SKM-1 (cell line): ENCODE data around the gene MPV17L2.
A peak's percentile ranks its signal among the peaks of the same experiment; 100 is the strongest.

Experiments used
- DNase-seq: peaks from one replicate; lab custom pipeline; 2025; ENCODE audit not compliant: unreplicated experiment; lab: John Stamatoyannopoulos, UW

The MPV17L2 gene

DNA sequence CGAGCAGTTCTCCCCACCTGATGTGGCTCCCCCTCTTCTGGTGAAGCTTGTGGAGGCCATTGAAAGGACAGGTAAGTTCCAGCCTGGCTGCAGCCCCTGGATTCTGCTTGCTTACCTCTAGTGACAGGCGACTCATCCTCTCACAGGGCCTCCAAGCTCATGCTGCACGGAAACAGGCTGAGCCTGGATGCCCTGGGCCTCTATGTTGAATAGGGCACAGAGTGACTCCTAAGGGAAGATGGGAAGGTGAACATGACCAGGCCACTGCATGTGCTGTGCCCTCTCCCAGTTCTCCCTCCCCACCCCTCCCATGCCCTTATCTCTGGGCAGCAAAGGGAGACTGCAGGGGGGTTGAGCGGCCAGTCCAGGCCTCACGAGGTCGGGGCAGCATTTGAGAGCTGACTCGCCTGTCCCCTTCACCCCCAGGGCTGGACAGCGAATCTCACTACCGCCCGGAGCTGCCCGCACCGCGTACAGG is 32.5 kb upstream of the MPV17L2 start:
- DNase-seq = no peak

DNA sequence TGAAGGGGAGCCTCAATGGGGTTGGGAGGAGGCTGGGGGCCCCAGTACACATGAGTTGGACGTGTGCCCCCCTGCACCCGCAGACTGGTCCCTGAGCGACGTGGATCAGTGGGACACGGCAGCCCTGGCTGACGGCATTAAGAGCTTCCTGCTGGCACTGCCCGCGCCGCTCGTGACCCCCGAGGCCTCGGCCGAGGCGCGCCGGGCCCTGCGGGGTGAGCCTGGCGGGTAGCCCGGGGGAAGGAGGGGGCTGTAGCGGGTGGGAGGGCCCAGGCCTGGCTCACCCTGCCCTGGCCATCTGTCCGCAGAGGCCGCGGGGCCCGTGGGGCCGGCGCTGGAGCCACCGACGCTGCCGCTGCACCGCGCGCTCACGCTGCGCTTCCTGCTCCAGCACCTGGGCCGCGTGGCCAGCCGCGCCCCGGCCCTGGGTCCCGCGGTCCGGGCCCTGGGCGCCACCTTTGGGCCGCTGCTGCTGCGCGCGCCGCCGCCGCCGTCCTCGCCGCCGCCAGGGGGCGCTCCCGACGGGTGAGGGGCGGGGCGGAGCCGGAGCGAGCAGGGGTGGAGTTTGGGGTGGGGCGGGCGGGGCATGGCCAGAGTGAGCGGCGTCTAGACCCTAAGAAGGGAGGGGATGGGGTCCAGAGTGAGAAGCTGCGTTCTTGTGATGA is 31.9 kb upstream of the MPV17L2 start:
- DNase-seq = peak; percentile 42

DNA sequence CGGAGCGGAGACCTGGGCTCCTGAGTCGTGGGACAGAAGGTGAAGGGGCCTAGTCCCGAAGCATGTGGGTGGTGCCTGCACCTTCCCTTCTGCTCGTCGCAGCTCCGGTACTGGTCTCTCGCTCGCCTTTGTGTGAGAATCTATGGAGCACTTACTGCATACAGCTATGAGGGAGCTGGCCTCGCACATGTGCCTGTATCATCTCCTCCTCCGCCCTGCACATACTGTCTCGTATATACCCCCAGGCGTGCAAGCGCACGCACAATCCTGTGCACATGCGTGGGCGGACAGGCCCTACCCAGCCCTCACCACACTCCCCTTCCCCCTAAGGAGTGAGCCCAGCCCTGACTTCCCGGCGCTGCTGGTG is 31.4 kb upstream of the MPV17L2 start:
- no peak for DNase-seq

DNA sequence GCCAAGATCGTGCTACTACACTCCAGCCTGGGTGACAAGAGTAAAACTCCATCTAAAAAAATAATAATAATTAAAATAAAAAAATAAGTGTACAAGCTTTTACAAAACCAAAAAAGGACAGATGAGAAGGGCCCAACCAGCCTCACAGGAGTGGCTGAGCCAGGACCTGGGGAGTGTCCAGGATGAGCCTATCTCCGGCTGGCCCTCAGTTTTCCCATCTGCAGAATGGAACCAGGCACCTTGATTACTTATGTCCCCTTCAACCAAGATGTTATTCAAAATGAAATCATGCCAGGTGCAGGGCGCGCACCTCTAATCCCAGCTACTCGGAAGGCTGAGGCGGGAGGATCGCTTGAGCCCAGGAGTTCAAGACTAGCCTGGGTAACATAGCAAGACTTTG is 28.9 kb upstream of the MPV17L2 start:
- DNase-seq = no peak

DNA sequence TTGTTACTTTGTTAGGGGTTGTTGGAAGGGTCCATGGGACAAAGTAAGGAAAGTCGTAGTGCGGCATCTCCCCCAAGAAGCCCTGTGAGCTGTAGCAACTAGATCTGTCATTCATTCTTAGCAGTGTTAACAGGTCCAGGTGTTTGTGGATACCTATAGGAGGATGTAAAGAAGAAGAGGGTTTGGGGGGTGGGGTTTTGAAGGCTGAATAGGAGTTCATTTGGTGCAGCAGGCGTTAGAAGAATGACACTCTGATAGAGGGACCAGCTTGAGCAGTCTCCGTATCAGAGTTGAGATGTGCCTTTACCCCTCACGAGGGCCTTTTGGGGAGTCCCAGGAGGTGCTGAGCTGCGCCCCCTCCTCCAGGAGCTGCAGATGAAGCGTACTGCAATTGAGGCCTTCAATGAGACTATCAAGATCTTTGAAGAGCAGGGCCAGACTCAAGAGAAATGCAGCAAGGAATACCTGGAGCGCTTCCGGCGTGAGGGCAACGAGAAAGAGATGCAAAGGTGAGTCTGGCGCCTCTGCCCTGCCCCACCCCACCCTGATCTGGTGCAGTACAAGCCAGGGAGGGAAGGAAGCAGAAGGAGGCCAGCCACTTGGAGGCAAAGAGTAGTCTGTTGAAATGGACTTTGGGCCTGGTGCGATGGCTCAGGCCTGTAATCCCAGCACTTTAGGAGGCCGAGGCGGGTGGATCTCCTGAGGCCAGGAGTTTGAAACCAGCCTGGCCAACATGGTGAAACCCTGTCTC is 27.0 kb upstream of the MPV17L2 start:
- DNase-seq = no peak

DNA sequence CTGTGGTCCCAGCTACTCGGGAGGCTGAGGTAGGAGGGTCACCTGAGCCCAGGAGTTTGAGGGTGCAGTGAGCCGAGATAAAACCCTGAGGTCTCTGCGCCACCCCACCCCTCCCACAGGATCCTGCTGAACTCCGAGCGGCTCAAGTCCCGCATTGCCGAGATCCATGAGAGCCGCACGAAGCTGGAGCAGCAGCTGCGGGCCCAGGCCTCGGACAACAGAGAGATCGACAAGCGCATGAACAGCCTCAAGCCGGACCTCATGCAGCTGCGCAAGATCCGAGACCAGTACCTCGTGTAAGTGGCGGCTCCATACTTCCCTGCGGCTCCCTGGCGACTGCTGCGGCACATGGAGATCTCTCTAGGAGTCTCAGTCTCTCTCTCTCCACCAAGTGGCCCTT is 26.0 kb upstream of the MPV17L2 start:
- no peak for DNase-seq

DNA sequence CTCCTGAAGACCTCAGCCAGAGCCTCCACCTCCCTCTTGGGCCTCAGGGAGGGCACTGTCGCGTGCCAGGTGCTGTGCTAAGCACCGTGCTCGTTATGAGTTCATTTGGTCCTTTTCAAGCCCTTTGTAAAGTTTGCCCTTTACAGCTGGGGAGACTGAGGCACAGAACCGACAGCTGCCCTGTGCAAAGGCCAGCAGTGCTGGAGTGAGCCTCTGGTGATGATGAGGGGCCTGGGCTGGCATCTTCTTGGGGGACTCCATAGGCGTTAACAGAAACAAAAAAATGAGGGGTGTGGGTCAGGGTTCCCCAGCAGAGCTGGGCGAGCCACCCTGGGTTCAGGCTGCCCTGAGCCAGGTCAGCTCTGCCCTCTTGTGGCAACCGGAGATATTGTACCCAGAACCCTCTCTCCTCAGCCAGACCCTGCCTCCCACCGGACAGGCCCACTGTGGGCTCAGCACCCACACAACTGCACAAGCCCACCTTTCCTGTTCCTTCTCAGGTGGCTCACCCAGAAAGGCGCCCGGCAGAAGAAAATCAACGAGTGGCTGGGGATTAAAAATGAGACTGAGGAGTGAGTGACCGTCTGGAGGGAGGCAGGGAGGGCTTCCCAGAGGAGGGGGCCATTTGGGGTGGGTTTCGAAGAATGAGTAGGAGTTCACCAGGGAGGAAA is 24.9 kb upstream of the MPV17L2 start:
- DNase-seq = peak; percentile 27

DNA sequence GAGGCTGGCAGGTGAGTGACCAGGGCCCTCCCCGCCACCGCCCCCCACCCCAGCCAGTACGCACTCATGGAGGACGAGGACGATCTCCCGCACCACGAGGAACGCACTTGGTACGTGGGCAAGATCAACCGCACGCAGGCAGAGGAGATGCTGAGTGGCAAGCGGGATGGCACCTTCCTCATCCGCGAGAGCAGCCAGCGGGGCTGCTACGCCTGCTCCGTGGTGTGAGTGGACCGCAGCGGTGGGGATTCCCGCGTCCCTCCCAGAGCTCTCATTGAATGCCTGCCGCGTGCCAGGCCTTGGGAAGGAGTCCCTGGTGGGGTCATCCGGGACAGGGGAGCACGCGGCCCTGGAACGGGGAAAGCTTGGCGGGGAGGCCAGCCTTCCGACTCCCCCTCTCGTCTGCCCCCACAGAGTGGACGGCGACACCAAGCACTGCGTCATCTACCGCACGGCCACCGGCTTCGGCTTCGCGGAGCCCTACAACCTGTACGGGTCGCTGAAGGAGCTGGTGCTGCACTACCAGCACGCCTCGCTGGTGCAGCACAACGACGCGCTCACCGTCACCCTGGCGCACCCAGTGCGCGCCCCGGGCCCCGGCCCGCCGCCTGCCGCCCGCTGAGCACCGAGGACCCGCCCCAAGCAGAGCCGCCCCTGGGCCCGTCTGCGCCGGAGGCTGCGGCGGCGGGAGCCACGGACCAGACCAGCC is 24.2 kb upstream of the MPV17L2 start:
- no peak for DNase-seq

DNA sequence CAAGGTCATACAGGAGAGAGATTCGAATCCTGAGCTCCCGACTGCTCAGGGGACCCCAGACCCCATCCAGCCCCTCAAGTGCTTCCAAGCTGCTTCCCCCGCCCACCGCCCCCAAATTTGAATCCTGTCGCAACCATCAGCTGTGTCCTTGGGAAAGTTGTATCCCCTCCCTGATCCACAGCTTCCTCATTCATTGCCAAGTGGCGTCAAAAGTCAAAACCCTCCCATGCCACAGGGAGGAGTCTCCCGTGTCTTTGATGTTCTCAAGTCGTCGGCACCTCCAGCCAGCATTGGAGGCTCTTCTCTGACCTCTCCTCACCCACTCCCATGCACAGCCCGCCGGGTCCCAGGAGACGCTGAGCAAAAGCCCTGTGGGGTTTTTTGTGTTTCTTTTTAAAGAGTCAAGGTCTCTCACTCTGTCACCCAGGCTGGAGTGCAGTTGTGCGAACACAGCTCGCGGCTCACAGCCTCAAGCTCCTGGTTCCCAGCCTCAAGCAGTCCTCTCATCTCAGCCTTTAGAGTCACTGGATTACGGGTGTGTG is 22.2 kb upstream of the MPV17L2 start:
- no peak for DNase-seq

DNA sequence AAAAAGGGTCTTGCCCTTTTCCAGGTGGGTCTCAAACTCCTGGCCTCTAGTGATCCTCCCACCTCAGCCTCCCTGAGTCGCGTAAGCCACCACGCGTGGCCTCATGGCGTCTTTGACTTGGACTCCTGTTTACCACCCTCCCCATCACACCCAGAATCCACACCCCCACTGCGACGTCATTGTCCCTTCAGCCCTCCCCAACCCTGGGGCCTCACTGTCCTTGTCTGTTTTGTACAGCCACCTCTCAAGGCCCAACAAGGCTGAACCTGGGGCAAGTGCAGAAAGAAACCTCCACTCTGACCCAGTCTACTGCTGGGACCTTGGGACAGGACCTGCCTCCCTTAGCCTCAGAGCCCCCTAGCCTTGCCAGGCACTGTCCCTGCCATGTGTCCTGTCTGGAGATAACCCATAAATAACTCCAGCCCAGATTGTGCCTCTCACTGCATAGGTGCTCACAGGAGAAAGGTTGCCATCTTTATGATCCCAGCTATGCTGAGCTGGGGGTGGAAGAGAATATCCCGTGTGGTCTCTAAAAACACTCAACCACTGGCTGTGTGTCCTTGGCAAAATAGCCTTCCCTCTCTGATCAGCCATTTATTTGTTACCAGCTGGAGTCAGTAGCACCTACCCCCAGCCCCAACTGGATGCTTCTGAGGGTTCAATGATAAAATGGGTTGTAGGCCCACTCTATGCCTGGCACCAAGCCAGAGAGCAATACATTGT is 21.3 kb upstream of the MPV17L2 start:
- DNase-seq = no peak

DNA sequence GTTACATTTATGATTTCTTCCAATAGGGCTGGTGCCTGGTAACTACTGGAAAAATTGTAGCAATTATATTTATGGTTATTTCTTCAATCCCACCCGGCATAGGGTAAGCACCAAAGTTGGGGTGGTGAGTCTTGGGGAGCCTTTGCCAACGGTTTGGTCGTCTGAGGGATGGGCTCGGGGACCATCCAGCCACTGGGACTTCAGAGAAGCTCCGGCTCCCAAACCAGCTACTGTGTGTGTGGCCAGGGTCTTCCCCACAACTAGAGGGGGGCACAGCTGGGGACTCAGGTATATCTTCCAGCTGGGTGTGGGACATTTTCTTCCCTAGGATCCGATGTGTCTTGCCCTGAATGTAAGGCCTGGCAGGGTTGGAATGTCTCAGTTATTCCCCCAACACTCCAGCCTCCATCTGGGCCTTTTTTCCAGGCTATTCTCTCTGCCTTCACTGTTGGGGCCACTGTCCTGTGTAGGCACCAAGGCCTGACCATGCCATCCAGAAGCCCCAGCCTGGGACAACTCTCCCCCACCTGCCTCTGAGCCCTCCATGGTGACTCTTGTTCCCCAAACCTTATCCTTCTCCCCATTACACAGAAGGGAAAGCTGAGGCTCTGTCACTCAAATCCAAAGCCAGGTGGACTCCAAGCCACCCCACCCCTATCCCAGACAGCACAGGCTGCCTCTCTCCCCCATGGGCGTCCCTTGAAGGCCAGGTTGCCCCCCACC is 20.5 kb upstream of the MPV17L2 start:
- no peak for DNase-seq

DNA sequence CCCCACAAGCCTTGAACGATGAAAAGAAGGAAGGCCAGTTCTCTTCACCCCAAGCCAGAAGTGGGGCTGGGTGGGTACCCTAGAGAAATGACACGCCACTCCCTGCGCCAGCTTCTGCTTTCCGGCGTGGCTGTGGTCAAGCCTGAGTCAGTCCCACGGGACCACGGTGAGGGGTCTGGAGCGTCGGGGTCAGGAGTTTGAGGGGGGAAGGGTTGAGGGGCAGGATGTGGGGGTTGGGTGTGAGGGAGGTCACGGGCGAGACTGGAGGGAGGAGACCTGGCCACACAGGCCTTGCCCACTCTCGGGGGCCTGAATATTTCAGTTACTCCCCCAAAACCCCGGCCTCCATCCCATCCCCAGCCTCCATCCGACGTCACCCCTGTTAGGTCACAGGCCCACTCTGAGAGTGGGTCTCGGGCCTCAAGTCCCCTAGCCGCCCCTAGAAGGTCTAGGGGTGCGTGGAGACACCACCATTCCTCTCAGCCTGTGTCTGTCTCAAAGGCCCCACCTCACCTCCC is 19.9 kb upstream of the MPV17L2 start:
- DNase-seq = no peak

DNA sequence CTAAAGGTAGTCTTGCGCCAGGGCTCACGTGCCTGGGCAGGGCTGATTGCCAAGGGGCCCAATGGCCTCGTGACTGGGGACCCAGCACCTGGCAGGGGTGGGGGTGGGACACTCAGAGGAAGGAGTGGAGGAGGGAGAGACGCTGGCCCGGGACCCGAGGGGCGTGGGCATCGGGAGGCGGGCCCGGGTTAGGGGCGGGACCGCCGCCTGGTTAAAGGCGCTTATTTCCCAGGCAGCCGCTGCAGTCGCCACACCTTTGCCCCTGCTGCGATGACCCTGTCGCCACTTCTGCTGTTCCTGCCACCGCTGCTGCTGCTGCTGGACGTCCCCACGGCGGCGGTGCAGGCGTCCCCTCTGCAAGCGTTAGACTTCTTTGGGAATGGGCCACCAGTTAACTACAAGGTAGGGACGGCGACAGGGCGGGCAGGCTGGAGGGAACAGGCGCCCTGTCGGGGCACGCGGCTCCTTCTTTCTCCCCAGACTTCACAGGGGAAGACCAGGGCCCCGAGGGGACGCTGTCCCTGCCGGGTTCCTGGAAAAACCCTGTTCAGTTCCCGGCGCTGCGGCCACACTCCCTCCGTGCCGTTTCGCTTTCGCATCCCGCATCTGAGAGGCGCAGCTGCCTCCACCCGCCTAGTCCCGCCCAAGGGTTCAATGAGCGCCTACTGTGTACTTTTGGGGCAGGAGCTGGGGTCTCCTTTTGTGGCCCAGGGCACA is 19.3 kb upstream of the MPV17L2 start, which contains the start of gene IFI30:
TSS of gene IFI30 (plus strand) at position 242 of the 717 bp plus-strand sequence. CDS start at position 271, 29 bp downstream.
- peak; percentile 39 for DNase-seq

DNA sequence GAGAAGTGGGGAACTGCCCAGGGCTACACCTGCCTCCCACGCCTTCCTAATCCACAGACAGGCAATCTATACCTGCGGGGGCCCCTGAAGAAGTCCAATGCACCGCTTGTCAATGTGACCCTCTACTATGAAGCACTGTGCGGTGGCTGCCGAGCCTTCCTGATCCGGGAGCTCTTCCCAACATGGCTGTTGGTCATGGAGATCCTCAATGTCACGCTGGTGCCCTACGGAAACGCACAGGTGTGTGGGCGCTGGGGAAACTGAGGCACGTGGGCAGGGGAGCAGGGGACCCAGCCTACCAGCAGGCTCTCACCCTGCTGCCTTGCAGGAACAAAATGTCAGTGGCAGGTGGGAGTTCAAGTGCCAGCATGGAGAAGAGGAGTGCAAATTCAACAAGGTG is 18.0 kb upstream of the MPV17L2 start:
- DNase-seq = no peak

DNA sequence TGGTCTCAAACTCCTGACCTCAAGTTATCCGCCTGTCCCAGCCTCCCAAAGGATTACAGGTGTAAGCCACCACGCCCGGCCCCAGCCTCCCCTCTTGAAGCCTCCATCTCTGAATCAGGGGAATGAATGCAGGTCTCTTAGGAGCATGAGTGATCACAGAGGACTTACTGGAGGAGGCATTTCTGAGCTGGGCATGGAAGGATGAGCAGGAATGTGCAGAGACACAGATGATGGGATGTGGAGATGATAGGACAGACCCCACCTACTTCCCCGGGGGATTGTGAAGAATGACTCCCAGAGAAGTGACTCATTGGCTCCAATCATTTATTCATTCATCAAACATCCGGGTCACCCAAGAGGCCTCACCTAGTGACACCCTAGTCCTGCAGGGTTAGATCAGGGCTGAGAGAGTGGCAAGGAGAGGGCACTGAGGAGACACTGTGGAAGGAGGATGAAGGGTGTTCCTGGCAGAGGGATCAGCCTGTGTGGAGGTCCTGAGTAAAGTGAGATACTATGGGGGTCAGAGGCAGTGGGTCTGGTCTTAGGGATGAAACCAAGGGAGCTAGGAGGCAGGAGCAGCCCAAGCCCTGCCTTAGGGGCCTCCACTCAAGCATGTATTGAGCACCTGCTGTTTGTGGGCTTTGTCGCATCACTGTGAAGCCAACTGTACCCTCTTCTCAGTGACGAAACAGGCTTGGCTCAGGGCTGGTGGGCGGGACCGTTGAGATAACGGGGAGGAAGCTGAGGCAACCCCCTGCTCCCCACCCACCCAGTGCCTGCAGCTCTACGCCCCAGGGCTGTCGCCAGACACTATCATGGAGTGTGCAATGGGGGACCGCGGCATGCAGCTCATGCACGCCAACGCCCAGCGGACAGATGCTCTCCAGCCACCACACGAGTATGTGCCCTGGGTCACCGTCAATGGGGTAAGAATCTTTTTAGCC is 16.4 kb upstream of the MPV17L2 start:
- no peak for DNase-seq

DNA sequence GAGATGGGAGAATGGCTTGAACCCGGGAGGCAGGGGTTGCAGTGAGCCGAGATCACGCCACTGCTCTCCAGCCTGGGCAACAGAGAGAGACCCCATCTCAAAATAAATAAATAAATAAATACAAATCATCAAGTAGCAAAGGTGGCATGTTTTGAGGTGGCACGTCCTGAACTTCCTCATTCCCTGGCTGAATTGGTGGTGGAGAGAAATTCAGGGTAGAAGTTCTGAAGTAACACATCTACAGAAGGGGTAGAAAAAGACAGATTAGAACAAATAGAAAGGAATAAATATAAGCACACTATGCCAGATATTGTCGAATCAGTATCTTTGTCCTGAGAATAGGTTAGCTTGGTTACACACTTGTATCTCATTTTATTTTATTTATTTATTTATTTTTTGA is 13.1 kb upstream of the MPV17L2 start:
- no peak for DNase-seq

DNA sequence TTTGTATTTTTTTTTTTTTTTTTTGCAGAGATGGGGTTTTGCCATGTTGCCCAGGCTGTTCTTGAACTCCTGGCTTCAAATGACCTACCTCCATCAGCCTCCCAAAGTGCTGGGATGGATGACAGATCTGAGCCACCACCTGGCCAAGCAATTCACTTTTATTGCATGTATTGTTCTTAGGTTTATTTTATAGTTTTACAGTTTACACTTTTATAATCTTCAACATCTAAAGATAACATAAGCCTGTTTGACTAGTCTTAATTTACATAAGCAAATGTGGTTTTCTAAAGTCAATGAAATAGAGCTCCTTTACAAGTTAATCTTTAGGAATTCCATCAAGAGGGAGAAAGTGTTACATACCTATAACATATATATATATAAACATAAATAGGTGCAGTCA is 9.5 kb upstream of the MPV17L2 start:
- DNase-seq = no peak

DNA sequence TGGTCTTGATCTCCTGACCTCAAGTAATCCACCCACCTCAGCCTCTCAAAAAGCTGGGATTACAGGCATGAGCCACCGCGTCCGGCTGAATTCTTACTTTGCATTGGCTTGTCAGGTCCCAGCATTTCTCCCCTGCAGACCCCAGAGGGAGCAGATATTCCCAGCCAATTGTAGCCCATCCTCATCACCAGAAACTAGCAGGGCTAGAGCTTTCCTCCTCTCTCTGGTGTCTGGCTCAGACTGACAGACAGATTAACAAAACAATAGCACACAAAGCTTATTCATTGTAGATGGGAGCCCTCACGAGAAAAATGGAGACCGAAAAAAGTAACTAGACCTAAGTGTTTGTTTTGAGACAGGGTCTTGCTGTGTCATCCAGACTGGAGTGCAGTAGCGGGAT is 7.5 kb upstream of the MPV17L2 start:
- DNase-seq = no peak
